Adrenal gland (tissue), 5 donors: Measurements from ENCODE around the gene CHMP4A.
"Not testable (repeated sequence)": the region's sequence is repeated elsewhere in the genome, so short reads cannot be mapped to it uniquely, and the experiment has no call there.

Experiments
- POLR2A ChIP-seq, 2 donors: fragments of 450-650 bp; IDR thresholded peaks; one replicate each; pipeline ENCODE4 v1.6.1; 2017; ENCODE audit warnings: antibody characterized with exemption in 2 of 2, mild to moderate bottlenecking in 2 of 2, moderate library complexity in 1 of 2
- TF ChIP-seq, protein P1 (sequence below), 6 experiments: fragments of 450-650 bp in 4 of 6; fragments of 200-600 bp in 2 of 6; sonication (generic) in 1 of 6; IDR thresholded peaks; 1 replicate in 5 of 6; 2 replicates in 1 of 6; pipeline versions ENCODE4 v1.5.1 to v1.8.0; 2016 to 2021; ENCODE audit warnings: antibody characterized with exemption in 6 of 6, mild to moderate bottlenecking in 2 of 6, moderate library complexity in 1 of 6
- donor health status: DM: no; HTN: no; CAD: no.

- TF ChIP-seq, protein P1, sequence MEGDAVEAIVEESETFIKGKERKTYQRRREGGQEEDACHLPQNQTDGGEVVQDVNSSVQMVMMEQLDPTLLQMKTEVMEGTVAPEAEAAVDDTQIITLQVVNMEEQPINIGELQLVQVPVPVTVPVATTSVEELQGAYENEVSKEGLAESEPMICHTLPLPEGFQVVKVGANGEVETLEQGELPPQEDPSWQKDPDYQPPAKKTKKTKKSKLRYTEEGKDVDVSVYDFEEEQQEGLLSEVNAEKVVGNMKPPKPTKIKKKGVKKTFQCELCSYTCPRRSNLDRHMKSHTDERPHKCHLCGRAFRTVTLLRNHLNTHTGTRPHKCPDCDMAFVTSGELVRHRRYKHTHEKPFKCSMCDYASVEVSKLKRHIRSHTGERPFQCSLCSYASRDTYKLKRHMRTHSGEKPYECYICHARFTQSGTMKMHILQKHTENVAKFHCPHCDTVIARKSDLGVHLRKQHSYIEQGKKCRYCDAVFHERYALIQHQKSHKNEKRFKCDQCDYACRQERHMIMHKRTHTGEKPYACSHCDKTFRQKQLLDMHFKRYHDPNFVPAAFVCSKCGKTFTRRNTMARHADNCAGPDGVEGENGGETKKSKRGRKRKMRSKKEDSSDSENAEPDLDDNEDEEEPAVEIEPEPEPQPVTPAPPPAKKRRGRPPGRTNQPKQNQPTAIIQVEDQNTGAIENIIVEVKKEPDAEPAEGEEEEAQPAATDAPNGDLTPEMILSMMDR (IDR thresholded peaks at IDR 0.05) = not testable (repeated sequence)
- not testable (repeated sequence) for TF ChIP-seq POLR2A (IDR thresholded peaks at IDR 0.05)
Observed at GRCh38 chr14:24202538-24202937, 10.8 kb downstream of the CHMP4A start.
